K562 (cell line): ENCODE results near the gene ARHGEF16. TPM values are rescaled to one million over a fixed set of nuclear protein-coding genes. Genes with fewer than 3 reads are reported as not detected.

Experiments used
- ATAC-seq: fragments of 200-7000 bp; cut with Tn5 transposase; 3 replicates; pipeline ENCODE4 v1.9.1; 2020; ENCODE audit warnings: moderate library complexity
- BruUV-seq: library from RNA; stranded (reverse); fragments of 400-500 nt; replicated peaks from 2 replicates; lab custom pipeline; 2021; lab: Mats Ljungman, UMichigan
- CTCF ChIA-PET: fragments of 300-600 bp; formaldehyde crosslinking; extraction: SDS; loops from one replicate; lab custom pipeline; 2021; ENCODE audit warnings: low intra/inter-chr PET ratio; lab: Yijun Ruan, JAX
- POLR2A ChIA-PET: fragments of 300-600, 350-650 bp; sonication (Branson Sonifier 250); formaldehyde crosslinking; extraction: SDS; loops from one replicate; lab custom pipeline; 2021; ENCODE audit warnings: antibody characterized with exemption, inconsistent platforms; lab: Yijun Ruan, JAX
- DNase-seq, 4 experiments: peaks; one replicate each; pipeline versions ENCODE4 v3.0.0 to v3.0.0-alpha.2; 2011 to 2018; ENCODE audit warnings: low spot score in 3 of 4, mixed read lengths in 3 of 4; ENCODE audit errors: extremely low read depth in 1 of 4
- FAIRE-seq: peaks from 2 replicates; lab custom pipeline; 2011; peaks lifted over from hg19 to GRCh38; lab: Jason Lieb, UNC
- H2AFZ ChIP-seq: 2 replicates; pipeline ENCODE4 v1.6.0; 2011; ENCODE audit warnings: low read depth, low read length, control low read depth, inconsistent platforms
- H3K27ac ChIP-seq: fragments of 200-600 bp; 3 replicates; pipeline ENCODE4 v1.8.0; 2011; ENCODE audit warnings: low read depth, mild to moderate bottlenecking, control low read depth, inconsistent platforms, low read length, moderate library complexity, mixed read lengths; ENCODE audit errors: extremely low read depth
- H3K27me3 ChIP-seq, 2 experiments: fragments of 300-600 bp in 1 of 2; 2 replicates in 1 of 2; 3 replicates in 1 of 2; pipeline versions ENCODE4 v1.6.0 to v1.8.0; 2011; ENCODE audit warnings: inconsistent platforms in 2 of 2, low read length in 2 of 2, mild to moderate bottlenecking in 1 of 2, mixed read lengths in 1 of 2, moderate library complexity in 1 of 2; ENCODE audit not compliant: control insufficient read depth in 2 of 2, insufficient read depth in 2 of 2
- H3K36me3 ChIP-seq: fragments of 300-600 bp; 3 replicates; pipeline ENCODE4 v1.8.0; 2011; ENCODE audit warnings: mild to moderate bottlenecking, low read length, inconsistent platforms; ENCODE audit not compliant: control insufficient read depth, insufficient read depth
- H3K4me1 ChIP-seq, 2 experiments: fragments of 200-600 bp in 1 of 2; replicated peaks in 1 of 2; 2 replicates in 1 of 2; 3 replicates in 1 of 2; pipeline versions ENCODE4 v1.5.1 to v1.8.0; 2011; ENCODE audit warnings: inconsistent platforms in 2 of 2, low read length in 2 of 2, mild to moderate bottlenecking in 1 of 2, mixed read lengths in 1 of 2, moderate library complexity in 1 of 2; ENCODE audit not compliant: control insufficient read depth in 2 of 2, insufficient read depth in 2 of 2
- H3K4me2 ChIP-seq: 2 replicates; pipeline ENCODE4 v1.6.1; 2011; ENCODE audit warnings: low read length, control low read depth, inconsistent platforms, mixed read lengths; ENCODE audit not compliant: insufficient read depth
- H3K4me3 ChIP-seq: fragments of 200-600 bp; sonication (generic), shearing (Covaris generic); 2 replicates; pipeline ENCODE4 v1.5.1; 2016; ENCODE audit warnings: control low read depth, inconsistent platforms
- H3K79me2 ChIP-seq: fragments of 200-600 bp; 3 replicates; pipeline ENCODE4 v1.8.0; 2011; ENCODE audit warnings: low read length, inconsistent platforms; ENCODE audit not compliant: control insufficient read depth, insufficient read depth
- H3K9ac ChIP-seq, 2 experiments: 2 replicates each; pipeline versions ENCODE4 v1.6.0 to v1.6.1; 2011; ENCODE audit warnings: low read depth in 2 of 2, low read length in 2 of 2, control low read depth in 1 of 2, inconsistent platforms in 1 of 2, mild to moderate bottlenecking in 1 of 2, mixed read lengths in 1 of 2; ENCODE audit not compliant: insufficient read depth in 1 of 2
- H3K9me1 ChIP-seq: one replicate; pipeline ENCODE4 v1.6.0; 2011; ENCODE audit warnings: inconsistent platforms, mild to moderate bottlenecking, low read length, moderate library complexity; ENCODE audit not compliant: control insufficient read depth, insufficient read depth
- H3K9me3 ChIP-seq: replicated peaks from 2 replicates; pipeline ENCODE4 v1.5.1; 2011; ENCODE audit warnings: low read depth, low read length, inconsistent platforms; ENCODE audit not compliant: control insufficient read depth, insufficient read depth
- H4K20me1 ChIP-seq: replicated peaks from 2 replicates; pipeline ENCODE4 v1.6.1; 2011; ENCODE audit warnings: low read length, inconsistent platforms, mixed read lengths; ENCODE audit not compliant: control insufficient read depth, insufficient read depth
- CSDE1 ChIP-seq, 2 experiments: fragments of 450-650 bp; IDR thresholded peaks; 2 replicates each; pipeline ENCODE4 v1.6.1; 2016; ENCODE audit warnings: mild to moderate bottlenecking in 1 of 2
- RAD21 ChIP-seq, 2 experiments: fragments of 250-450 bp in 1 of 2; fragments of 450-650 bp in 1 of 2; sonication (Bioruptor Pico) in 1 of 2; formaldehyde crosslinking in 1 of 2; IDR thresholded peaks in 1 of 2; conservative IDR thresholded peaks in 1 of 2; 2 replicates each; pipeline versions ENCODE4 v1.4.0 to v1.8.0; 2020 to 2022; ENCODE audit warnings: mild to moderate bottlenecking in 2 of 2, moderate library complexity in 1 of 2
- SAFB ChIP-seq: fragments of 200-400 bp; formaldehyde crosslinking; IDR thresholded peaks from 2 replicates; pipeline ENCODE4 v1.6.1; 2017; ENCODE audit warnings: low read depth, low read length, borderline replicate concordance
- WGBS: fragments of 100-300 bp; shearing (Covaris generic); methylation state at CpG from one replicate; pipeline ENCODE4 v1.1.6; 2016; ENCODE audit warnings: low coverage, mixed read lengths; ENCODE audit not compliant: insufficient coverage; ENCODE audit errors: missing lambda C conversion rate; 5-methylcytosine and 5-hydroxymethylcytosine counted together
- in situ Hi-C: fragments of 300-500 bp; cut with MboI; formaldehyde crosslinking; loops from 4 replicates; pipeline ENCODE4 v1.15.0; 2018; ENCODE audit warnings: inconsistent platforms, mixed read lengths
- intact Hi-C: fragments of 100-400 bp; cut with micrococcal nuclease; formaldehyde crosslinking; loops from 2 replicates; pipeline ENCODE4 v1.14.2; 2022
- polyA plus RNA-seq, 8 experiments: library from polyadenylated mRNA; depleted of rRNA in 4 of 8; stranded (reverse) in 5 of 8; unstranded in 3 of 8; fragments of >200 nt; fragmentation: Nextera tagmentation in 2 of 8; fragmentation: Illumina TruSeq in 1 of 8; extraction: Ambion mirVana in 2 of 8; extraction: Trizol in 1 of 8; gene quantifications; 2 replicates each; pipeline versions ENCODE4 v1.2.1 to v1.2.3, GENCODE V29; 2011 to 2014; ENCODE audit warnings: inconsistent platforms in 1 of 8, missing spikeins in 1 of 8
- total RNA-seq, 7 experiments: library from RNA; depleted of rRNA in 6 of 7; stranded (reverse); fragments of >200 nt in 6 of 7; fragmentation: Illumina TruSeq in 2 of 7; extraction: Trizol in 2 of 7; gene quantifications; 2 replicates each; pipeline versions ENCODE4 v1.2.1 to v1.2.3, GENCODE V29; 2011 to 2021; ENCODE audit warnings: low replicate concordance in 1 of 7
- TF ChIP-seq, protein P1 (sequence below): sonication (generic); formaldehyde crosslinking; IDR thresholded peaks from 2 replicates; pipeline ENCODE4 v1.8.0; 2022; ENCODE audit warnings: mild to moderate bottlenecking, missing genetic modification reagents, borderline replicate concordance
- TF ChIP-seq, protein P2 (sequence below), 3 experiments: IDR thresholded peaks in 2 of 3; conservative IDR thresholded peaks in 1 of 3; 2 replicates each; pipeline ENCODE4 v1.5.1; 2011 to 2012; ENCODE audit warnings: low read length in 3 of 3, mild to moderate bottlenecking in 3 of 3, control low read depth in 2 of 3, improper control_type of control experiment in 1 of 3, inconsistent platforms in 1 of 3, low read depth in 1 of 3, mixed read lengths in 1 of 3, moderate library complexity in 1 of 3; ENCODE audit not compliant: insufficient read depth in 2 of 3
- TF ChIP-seq, protein P3 (sequence below): IDR thresholded peaks from 2 replicates; pipeline ENCODE4 v1.6.1; 2011; ENCODE audit warnings: borderline replicate concordance, low read depth, mild to moderate bottlenecking, moderate library complexity, low read length; ENCODE audit not compliant: insufficient read depth, poor library complexity, severe bottlenecking

Gene ARHGEF16
- total and polyA plus RNA-seq, 9 of the 15 experiments (the other 6 are each of a cell fraction or from before 2014, with no cell fraction given): 0.15 to 1.2 (median 0.49) TPM; not detected in 2

DNA sequence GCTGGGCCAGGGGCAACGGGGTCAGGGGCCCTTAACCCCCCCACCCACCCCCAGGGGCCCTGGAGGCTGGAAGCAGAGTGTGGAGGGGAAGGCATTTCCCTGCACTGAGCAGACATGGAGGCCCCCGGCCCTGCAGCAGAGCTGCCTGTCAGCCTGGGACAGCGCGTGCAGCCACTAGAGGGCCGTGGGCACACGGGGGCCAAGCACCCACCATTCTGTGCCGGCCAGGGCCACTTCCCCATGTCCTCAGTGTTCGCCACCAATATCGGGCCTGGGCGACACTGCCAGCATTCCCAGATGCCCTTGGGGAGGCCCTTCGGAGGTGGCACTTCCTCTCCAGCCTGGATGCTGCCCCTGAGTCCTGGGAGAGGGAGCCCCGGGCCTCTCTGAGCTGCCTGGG, 23.2 kb upstream of the ARHGEF16 start:
- no peaks in the 10 kb centered on the region for H3K79me2 ChIP-seq
- H3K36me3 ChIP-seq: no peaks in the 10 kb centered on the region
- no TSS peak for BruUV-seq
- FAIRE-seq (no peak), DNase-seq (peak; percentile 18 to 55 (median 44)), ATAC-seq (peak; percentile 89)
- ChIA-PET POLR2A (interaction anchor here (0.7 to 1.2 kb wide), 3 partner anchors 8 to 12 kb away, joined by 3 to 4 read pairs (median 3); no protein-coding TSS in a partner anchor), CTCF (no interaction called here)
- peaks cover 0 to 6% of the 10 kb centered on the region in 2 experiments; a peak in 1 of 5 replicates for H3K4me1 ChIP-seq
- H3K4me3 ChIP-seq: no peak overlapping the region
- WGBS: 3% methylated on average over 11 of the region's 12 CpGs
- H3K27me3 ChIP-seq: peaks cover 35 to 94% of the 10 kb centered on the region in 2 experiments; a peak in 4 of 5 replicates
- peaks cover 18% of the 10 kb centered on the region for H4K20me1 ChIP-seq
- H3K9me3 ChIP-seq: no peaks in the 10 kb centered on the region
- H3K9ac ChIP-seq: no peak overlapping the region
- intact Hi-C loops: no loop called here
- H3K4me2 ChIP-seq: no peak overlapping the region
- TF ChIP-seq SAFB (peak; percentile 6; the same call in 1 of the 2 replicates), CSDE1 (IDR thresholded peaks at IDR 0.05) (no peak), RAD21 (CRISPR knock-in tag; conservative IDR thresholded peaks at IDR 0.05 in 1 of 2, IDR thresholded peaks at IDR 0.05 in 1 of 2) (0 out of 4 replicates have a peak, but pooled peaks of 1 of the 2 experiments have one; percentile 11)
- TF ChIP-seq, protein P1, sequence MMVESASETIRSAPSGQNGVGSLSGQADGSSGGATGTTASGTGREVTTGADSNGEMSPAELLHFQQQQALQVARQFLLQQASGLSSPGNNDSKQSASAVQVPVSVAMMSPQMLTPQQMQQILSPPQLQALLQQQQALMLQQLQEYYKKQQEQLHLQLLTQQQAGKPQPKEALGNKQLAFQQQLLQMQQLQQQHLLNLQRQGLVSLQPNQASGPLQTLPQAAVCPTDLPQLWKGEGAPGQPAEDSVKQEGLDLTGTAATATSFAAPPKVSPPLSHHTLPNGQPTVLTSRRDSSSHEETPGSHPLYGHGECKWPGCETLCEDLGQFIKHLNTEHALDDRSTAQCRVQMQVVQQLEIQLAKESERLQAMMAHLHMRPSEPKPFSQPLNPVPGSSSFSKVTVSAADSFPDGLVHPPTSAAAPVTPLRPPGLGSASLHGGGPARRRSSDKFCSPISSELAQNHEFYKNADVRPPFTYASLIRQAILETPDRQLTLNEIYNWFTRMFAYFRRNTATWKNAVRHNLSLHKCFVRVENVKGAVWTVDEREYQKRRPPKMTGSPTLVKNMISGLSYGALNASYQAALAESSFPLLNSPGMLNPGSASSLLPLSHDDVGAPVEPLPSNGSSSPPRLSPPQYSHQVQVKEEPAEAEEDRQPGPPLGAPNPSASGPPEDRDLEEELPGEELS (CRISPR knock-in tag): no peak
- TF ChIP-seq, protein P2, sequence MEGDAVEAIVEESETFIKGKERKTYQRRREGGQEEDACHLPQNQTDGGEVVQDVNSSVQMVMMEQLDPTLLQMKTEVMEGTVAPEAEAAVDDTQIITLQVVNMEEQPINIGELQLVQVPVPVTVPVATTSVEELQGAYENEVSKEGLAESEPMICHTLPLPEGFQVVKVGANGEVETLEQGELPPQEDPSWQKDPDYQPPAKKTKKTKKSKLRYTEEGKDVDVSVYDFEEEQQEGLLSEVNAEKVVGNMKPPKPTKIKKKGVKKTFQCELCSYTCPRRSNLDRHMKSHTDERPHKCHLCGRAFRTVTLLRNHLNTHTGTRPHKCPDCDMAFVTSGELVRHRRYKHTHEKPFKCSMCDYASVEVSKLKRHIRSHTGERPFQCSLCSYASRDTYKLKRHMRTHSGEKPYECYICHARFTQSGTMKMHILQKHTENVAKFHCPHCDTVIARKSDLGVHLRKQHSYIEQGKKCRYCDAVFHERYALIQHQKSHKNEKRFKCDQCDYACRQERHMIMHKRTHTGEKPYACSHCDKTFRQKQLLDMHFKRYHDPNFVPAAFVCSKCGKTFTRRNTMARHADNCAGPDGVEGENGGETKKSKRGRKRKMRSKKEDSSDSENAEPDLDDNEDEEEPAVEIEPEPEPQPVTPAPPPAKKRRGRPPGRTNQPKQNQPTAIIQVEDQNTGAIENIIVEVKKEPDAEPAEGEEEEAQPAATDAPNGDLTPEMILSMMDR (IDR thresholded peaks at IDR 0.05 in 2 of 3, conservative IDR thresholded peaks at IDR 0.05 in 1 of 3; ENCODE audit: insufficient read depth in 2 of 3, low read depth in 1 of 3, low read length in 3 of 3): peak; percentile 45 to 52 (median 47)
- TF ChIP-seq, protein P3, sequence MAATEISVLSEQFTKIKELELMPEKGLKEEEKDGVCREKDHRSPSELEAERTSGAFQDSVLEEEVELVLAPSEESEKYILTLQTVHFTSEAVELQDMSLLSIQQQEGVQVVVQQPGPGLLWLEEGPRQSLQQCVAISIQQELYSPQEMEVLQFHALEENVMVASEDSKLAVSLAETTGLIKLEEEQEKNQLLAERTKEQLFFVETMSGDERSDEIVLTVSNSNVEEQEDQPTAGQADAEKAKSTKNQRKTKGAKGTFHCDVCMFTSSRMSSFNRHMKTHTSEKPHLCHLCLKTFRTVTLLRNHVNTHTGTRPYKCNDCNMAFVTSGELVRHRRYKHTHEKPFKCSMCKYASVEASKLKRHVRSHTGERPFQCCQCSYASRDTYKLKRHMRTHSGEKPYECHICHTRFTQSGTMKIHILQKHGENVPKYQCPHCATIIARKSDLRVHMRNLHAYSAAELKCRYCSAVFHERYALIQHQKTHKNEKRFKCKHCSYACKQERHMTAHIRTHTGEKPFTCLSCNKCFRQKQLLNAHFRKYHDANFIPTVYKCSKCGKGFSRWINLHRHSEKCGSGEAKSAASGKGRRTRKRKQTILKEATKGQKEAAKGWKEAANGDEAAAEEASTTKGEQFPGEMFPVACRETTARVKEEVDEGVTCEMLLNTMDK: peak; percentile 50
- H2AFZ ChIP-seq: no peak overlapping the region
- no peak overlapping the region for H3K27ac ChIP-seq
- in situ Hi-C loops: no loop called here
- H3K9me1 ChIP-seq: peaks cover 3% of the 10 kb centered on the region
